ACHN (cell line): ENCODE results near the gene COX18.
A peak's percentile ranks its signal among the peaks of the same experiment; 100 is the strongest.

Experiments used
- DNase-seq: peaks from one replicate; pipeline ENCODE4 v3.0.0-alpha.2; 2015
- in situ Hi-C: cut with HindIII; loops from 2 replicates; pipeline ENCODE4 v1.10.0; 2017; ENCODE audit warnings: low sequenced_read_pairs, low pct_ligation_motif_present, low pct_unique_long_range_greater_than_20kb

The COX18 gene

GRCh38 chr4:73069338-73070073, at the start of gene COX18:
Gene COX18 (minus strand): TSS chr4:73069716. CDS start chr4:73069649, 67 bp downstream.
- in situ Hi-C loops = no loop called here
- peak; percentile 98 for DNase-seq

- no peak for DNase-seq
- in situ Hi-C loops = no loop called here
Measured at GRCh38 chr4:73109493-73109892, 40.0 kb upstream of the COX18 start.

GRCh38 chr4:73104695-73105094, 35.2 kb upstream of the COX18 start:
- in situ Hi-C loops = no loop called here
- DNase-seq = no peak

- in situ Hi-C loops = no loop called here
- peak; percentile 13 for DNase-seq
Measured at GRCh38 chr4:73103799-73104503, 34.4 kb upstream of the COX18 start.

GRCh38 chr4:73099143-73099542, 29.6 kb upstream of the COX18 start:
- DNase-seq = no peak
- in situ Hi-C loops = no loop called here

- DNase-seq = no peak
- in situ Hi-C loops = no loop called here
Measured at GRCh38 chr4:73098713-73099112, 29.2 kb upstream of the COX18 start.

- DNase-seq = no peak
- in situ Hi-C loops = no loop called here
Measured at GRCh38 chr4:73098016-73098415, 28.5 kb upstream of the COX18 start.

GRCh38 chr4:73092868-73093267, 23.4 kb upstream of the COX18 start:
- in situ Hi-C loops = no loop called here

GRCh38 chr4:73090738-73091137, 21.2 kb upstream of the COX18 start:
- in situ Hi-C loops = no loop called here

More at GRCh38 chr4:73092868-73093267, 23.4 kb upstream of the COX18 start:
- no peak for DNase-seq

GRCh38 chr4:73087871-73088270, 18.4 kb upstream of the COX18 start:
- in situ Hi-C loops = no loop called here
- no peak for DNase-seq

More at GRCh38 chr4:73090738-73091137, 21.2 kb upstream of the COX18 start:
- DNase-seq = no peak

GRCh38 chr4:73086095-73086868, 16.8 kb upstream of the COX18 start:
- in situ Hi-C loops = no loop called here
- DNase-seq = no peak

- DNase-seq = peak; percentile 1
- in situ Hi-C loops = no loop called here
Measured at GRCh38 chr4:73080789-73081188, 11.3 kb upstream of the COX18 start.

- DNase-seq = no peak
- in situ Hi-C loops = no loop called here
Measured at GRCh38 chr4:73075832-73076231, 6.3 kb upstream of the COX18 start.

GRCh38 chr4:73070074-73070390, 516 bp upstream of the COX18 start:
- in situ Hi-C loops = no loop called here

GRCh38 chr4:73068491-73069337, 802 bp downstream of the COX18 start:
- DNase-seq = peak; percentile 40
- in situ Hi-C loops = no loop called here

More at GRCh38 chr4:73070074-73070390, 516 bp upstream of the COX18 start:
- no peak for DNase-seq

- in situ Hi-C loops = no loop called here
- DNase-seq = no peak
Measured at GRCh38 chr4:73067971-73068394, 1.5 kb downstream of the COX18 start.

GRCh38 chr4:73066928-73067327, 2.6 kb downstream of the COX18 start:
- no peak for DNase-seq
- in situ Hi-C loops = no loop called here

GRCh38 chr4:73066445-73066844, 3.1 kb downstream of the COX18 start:
- DNase-seq = no peak
- in situ Hi-C loops = no loop called here
